Activated CD4-positive, CD25-positive, alpha-beta regulatory T cell (primary cell): ENCODE results near the gene SOAT2.

ENCODE experiments used
- DNase-seq, 4 experiments: peaks; one replicate each; lab custom pipeline; 2025; lab: John Stamatoyannopoulos, UW

The SOAT2 gene, protein sequence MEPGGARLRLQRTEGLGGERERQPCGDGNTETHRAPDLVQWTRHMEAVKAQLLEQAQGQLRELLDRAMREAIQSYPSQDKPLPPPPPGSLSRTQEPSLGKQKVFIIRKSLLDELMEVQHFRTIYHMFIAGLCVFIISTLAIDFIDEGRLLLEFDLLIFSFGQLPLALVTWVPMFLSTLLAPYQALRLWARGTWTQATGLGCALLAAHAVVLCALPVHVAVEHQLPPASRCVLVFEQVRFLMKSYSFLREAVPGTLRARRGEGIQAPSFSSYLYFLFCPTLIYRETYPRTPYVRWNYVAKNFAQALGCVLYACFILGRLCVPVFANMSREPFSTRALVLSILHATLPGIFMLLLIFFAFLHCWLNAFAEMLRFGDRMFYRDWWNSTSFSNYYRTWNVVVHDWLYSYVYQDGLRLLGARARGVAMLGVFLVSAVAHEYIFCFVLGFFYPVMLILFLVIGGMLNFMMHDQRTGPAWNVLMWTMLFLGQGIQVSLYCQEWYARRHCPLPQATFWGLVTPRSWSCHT

DNA sequence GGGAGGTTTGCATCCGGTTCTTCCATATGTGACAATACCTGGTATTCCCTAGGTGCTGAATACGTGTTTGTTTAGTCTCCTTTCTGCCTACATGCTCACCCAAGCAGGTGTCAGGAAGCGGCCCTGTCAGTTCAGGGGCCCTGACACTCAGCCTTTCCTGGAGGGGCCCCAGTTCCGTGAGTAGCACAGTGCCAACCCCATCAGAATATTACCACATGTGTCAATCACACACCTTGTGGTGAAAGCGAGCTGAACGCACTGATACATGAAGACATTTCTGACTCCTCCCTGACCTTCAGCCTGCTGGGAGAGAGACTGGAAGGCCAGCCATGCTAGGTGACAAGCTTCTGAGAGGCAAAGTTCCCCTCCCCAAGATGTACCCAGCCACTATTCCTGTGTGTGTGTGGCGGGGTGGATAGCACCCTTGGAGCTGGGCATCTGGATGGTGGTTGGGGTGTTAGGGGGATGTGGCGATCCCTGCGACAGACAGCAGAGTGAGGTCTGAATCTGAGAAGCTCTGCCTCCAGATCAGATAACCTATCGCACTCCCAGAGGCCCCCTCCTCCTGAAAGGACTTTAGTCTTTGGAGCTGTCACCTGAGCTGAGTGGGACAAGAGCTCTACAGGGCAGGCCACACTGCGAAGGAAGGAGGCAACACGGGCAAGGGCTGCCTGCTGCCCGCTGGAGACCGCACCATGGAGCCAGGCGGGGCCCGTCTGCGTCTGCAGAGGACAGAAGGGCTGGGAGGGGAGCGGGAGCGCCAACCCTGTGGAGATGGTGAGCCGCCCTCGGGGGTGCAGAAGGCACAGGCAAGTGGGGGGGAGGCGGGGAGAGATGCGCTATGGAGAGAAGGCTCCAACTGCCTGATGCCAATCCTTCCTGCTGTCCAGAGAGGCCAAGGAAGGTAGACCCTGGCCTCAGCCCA lies at the start of gene SOAT2:
Gene SOAT2, plus strand, starts transcription at position 604 of the 925 bp plus-strand sequence. Its CDS starts 92 bp downstream, at position 696.
- DNase-seq: no peak

DNA sequence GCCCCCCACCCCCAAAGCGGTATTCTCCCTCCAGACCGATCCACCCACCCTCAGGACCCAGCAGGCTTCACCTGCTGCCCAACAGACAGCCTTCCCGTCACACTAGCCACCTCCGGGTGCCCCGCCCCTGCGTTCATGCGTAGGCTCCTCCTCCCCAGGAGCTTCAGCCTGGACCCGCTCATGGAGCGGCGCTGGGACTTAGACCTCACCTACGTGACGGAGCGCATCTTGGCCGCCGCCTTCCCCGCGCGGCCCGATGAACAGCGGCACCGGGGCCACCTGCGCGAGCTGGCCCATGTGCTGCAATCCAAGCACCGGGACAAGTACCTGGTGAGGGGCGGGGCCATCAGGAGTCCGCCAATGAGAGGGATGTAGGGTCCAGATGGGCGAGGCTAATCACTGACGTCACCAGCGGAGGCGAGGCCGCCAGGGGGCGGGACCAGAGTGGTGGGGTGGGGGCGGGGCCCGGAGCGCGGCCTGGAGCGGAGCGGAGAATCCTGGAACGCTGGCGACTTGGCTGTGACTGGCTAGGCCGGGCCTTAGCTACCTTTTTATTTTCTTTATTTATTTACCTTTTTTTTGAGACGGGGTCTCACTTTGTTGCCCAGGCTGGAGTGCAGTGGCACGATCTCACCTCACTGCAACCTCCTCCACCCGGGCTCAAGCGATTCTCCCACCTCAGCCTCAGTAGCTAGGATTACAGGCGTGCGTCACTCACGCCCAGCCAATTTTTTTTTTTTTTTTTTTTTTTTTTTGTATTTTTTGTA lies 49.0 kb upstream of the SOAT2 start:
- DNase-seq: peak; percentile 84 to 90 (median 88)

DNA sequence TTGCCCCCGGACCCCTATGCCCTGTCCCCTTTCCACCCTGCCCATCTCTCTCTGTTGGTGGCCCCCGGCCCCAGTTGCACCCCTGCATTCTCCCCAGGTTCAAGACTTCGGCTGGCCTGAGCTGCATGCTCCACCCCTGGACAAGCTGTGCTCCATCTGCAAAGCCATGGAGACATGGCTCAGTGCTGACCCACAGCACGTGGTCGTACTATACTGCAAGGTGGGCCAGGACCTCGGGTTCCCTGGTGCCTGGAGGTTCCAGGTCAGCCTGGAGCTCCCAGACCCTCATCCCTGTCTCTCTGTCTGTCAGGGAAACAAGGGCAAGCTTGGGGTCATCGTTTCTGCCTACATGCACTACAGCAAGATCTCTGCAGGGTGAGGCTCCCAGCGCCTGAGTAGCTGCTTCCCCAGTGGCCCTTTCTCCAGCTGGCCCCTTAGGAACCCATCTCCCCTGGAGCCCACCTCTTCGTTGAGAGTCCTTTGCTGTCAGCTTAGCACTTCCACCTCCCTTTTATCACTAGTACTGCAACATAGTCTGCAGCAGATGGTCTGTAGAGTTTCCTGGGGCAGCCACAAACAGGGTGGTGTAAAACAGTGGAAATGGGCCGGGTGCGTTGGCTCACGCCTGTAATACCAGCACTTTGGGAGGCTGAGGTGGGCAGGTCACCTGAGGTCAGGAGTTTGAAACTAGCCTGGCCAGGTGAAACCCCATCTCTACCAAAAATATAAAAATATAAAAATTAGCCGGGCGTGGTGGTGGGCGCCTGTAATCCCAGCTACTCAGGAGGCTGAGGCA lies 47.6 kb upstream of the SOAT2 start:
- DNase-seq: no peak

DNA sequence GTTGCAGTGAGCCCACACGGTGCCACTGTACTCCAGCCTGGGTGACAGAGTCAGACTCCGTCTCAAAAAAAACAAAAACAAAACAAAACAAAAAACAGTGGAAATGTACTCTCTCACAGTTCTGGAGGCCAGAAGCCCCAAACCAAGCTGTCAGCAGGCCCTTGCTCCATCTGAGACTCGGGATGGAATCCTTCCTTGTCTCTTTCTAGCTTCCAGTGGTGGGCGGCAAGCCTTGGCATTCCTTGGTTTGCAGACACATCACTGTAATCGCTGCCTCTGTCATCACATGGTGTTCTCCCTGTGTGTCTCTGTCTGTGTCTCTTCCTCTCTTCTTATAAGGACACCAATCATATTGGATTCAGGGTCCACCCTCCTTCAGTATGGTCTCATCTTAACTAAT lies 47.0 kb upstream of the SOAT2 start:
- no peak for DNase-seq

DNA sequence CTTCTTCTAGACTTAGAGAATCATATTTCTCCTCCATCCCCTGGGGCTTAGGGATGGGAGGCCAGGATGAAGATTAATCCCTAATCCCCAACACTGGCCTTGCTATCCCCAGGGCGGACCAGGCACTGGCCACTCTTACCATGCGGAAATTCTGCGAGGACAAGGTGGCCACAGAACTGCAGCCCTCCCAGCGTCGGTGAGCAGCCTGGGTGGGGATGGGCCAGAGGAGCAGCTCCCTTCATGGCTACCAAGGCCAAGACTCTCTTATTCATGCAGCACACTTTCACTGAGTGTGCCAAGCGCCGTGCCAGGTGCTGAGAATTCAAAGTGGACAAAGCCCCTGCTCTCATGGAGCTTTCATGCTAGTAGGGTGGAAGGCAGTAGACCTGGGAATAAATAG lies 46.4 kb upstream of the SOAT2 start:
- no peak for DNase-seq

DNA sequence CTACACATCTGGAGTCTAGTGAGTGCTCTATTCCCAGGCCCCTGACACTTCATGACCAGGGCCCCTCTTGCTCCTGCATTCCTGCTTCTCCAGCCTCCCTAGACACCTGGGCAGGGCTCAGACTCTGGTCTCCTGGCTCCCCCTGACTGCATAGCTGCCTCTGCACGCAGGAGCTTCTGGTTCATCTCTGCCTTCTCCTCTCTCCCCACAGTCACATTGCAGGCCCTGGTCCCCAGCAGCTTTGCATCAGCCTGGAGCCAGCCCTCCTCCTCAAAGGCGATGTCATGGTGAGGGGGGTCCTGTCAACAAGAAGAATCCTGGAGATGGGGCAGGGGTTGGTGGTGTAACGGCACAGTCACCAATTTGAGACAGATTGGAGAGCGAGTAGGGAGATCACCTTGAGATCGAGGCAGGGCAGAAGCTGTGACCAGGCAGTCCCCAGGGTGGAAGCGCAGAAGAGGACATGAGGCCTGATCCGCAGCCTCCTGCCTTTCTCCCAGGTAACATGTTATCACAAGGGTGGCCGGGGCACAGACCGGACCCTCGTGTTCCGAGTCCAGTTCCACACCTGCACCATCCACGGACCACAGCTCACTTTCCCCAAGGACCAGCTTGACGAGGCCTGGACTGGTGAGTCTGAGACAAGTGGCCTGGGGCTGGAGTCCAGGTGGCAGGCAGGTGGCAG lies 45.3 kb upstream of the SOAT2 start:
- DNase-seq: no peak

DNA sequence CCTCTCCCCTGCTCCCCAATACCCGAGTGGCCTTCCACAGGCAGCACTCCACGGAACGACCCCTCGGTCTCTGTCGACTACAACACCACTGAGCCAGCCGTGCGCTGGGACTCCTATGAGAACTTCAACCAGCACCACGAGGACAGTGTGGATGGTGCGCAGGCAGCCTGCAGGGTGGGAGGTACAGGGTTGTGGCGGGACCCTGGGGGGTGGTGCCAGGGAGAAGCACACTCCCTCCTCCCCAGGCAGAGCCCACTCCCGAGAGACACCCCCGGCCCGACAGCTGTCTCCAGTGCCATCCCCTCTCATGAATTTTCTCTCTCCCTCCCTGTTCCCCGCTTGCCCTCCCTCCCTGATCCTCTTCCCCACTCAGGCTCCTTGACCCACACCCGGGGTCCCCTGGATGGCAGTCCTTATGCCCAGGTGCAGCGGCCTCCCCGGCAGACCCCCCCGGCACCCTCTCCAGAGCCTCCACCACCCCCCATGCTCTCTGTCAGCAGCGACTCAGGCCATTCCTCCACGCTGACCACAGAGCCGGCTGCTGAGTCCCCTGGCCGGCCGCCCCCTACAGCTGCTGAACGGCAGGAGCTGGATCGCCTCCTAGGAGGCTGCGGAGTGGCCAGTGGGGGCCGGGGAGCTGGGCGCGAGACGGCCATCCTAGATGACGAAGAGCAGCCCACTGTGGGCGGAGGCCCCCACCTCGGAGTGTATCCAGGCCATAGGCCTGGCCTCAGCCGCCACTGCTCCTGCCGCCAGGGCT lies 44.4 kb upstream of the SOAT2 start:
- no peak for DNase-seq

GRCh38 chr12:53059434-53060063 lies 43.7 kb upstream of the SOAT2 start:
- no peak for DNase-seq

DNA sequence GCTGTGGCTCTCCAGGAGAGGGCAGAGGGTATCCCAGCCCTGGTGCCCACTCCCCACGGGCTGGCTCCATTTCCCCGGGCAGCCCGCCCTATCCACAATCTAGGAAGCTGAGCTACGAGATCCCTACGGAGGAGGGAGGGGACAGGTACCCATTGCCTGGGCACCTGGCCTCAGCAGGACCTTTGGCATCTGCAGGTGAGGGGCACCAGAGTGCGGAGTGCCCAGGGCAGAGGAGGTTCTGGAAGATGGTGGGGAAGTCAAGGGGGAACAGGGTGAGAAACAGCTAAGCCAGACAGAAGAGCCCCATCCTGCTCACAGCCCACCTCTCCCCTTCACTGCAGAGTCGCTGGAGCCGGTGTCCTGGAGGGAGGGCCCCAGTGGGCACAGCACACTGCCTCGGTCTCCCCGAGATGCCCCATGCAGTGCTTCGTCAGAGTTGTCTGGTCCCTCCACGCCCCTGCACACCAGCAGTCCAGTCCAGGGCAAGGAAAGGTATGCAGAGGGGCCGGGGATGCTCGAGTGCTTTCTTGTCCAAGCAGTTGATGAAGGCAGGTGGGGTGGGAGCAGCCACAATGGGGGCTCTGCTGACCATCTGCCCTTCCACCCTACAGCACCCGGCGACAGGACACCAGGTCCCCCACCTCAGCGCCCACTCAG lies 43.1 kb upstream of the SOAT2 start:
- DNase-seq: no peak

- DNase-seq: no peak
Measured at GRCh38 chr12:53060721-53061276, 42.5 kb upstream of the SOAT2 start.

DNA sequence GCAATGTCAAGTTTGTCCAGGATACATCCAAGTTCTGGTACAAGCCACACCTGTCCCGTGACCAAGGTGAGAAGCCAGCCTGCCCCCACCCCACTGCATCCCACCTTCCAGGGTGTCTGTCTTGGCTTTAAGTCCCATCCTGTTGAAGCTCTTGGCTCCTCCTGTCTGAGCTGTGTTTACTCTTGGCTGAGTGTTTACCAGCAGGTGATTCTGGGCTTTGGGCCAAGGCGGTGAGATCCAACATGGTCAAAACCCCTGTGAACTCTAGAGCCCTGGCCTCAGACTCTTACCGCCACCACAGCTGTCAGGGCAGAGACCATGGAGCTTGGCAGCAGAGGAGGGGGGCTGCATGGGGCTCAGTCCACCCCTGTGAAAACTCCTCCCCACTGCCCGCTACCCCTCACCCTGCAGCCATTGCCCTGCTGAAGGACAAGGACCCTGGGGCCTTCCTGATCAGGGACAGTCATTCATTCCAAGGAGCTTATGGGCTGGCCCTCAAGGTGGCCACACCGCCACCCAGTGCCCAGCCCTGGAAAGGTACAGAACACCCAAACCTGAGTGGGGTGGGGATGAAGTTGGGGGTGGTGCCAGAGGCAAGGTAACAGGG lies 41.8 kb upstream of the SOAT2 start:
- DNase-seq: no peak

GRCh38 chr12:53062011-53062961 lies 41.0 kb upstream of the SOAT2 start:
- no peak for DNase-seq

DNA sequence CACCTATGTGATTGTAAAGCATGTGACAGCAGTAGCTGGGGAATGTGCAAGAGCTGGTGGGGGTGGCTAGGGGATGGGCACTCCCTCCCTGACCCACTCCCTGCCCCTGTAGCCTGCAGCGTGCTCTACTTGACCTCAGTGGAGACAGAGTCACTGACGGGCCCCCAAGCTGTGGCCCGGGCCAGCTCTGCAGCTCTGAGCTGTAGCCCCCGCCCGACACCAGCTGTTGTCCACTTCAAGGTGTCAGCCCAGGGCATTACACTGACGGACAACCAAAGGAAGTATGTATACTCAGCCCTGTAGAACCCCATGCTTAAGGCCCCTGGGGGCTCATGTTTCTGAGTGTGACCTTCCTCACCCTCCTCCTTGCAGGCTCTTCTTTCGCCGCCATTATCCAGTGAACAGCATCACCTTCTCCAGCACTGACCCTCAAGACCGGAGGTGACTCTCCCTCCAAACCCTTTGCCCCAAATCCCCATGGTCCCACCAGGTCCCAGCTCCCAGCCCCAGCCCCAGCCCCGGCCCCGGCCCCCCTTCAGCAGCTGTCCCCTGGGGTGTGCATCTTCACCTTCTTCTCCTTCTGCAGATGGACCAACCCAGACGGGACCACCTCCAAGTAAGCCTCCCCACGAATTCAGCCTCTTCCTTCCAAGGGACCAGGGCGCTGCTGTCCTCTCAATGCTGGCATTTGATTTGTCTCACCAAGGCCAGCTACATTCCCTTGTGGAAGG lies 40.1 kb upstream of the SOAT2 start:
- DNase-seq: no peak

GRCh38 chr12:53063708-53064612 lies 39.3 kb upstream of the SOAT2 start:
- no peak for DNase-seq
